GM18517 (cell line): Measurements from ENCODE around the gene CXCL17.
A peak's percentile ranks its signal among the peaks of the same experiment; 100 is the strongest.

Experiments used
- ATAC-seq: cut with Tn5 transposase; IDR thresholded peaks from one replicate; pipeline ENCODE4 v1.9.1; 2021; ENCODE audit warnings: mild to moderate bottlenecking, moderate library complexity; ENCODE audit not compliant: unreplicated experiment

CXCL17 gene

DNA sequence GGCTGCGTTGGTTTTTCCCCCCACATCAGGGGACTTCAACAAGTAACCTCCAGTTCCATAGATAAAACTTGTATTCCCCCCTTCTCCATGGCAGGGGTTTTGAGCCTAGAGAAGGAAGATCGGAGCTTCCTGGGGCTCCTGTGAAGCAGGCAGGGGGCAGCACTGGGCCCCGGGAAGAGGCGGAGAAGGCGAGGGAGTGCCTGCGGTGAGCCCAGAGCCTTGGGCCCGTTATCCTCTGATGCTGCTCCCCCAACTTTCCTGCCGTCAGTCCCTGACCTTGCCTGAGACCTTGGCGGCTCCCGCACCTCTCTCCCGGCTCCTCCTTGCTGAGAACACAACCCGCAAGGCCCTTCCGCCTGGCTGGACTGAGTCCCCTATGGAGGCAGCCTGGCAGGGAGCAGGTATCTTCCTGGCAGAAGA, 18.0 kb downstream of the CXCL17 start:
- ATAC-seq = no peak

DNA sequence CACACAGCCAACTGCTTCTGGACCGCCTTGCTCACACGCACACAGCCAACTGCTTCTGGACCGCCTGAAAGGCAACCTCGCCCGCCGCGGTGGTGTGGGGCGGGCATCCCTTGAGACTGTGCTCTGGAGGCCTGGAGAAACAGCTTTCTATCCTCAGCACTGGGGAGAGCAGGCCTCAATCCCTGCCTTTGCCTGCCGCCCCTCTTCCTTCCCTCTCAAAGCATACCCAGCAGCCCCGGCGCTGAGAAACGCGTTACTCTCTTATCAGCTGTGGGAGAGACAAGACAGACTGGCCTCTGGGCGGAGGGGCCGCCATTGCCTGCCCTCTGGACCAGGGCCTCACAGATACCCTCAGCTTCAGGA, 18.4 kb downstream of the CXCL17 start:
- ATAC-seq = no peak

DNA sequence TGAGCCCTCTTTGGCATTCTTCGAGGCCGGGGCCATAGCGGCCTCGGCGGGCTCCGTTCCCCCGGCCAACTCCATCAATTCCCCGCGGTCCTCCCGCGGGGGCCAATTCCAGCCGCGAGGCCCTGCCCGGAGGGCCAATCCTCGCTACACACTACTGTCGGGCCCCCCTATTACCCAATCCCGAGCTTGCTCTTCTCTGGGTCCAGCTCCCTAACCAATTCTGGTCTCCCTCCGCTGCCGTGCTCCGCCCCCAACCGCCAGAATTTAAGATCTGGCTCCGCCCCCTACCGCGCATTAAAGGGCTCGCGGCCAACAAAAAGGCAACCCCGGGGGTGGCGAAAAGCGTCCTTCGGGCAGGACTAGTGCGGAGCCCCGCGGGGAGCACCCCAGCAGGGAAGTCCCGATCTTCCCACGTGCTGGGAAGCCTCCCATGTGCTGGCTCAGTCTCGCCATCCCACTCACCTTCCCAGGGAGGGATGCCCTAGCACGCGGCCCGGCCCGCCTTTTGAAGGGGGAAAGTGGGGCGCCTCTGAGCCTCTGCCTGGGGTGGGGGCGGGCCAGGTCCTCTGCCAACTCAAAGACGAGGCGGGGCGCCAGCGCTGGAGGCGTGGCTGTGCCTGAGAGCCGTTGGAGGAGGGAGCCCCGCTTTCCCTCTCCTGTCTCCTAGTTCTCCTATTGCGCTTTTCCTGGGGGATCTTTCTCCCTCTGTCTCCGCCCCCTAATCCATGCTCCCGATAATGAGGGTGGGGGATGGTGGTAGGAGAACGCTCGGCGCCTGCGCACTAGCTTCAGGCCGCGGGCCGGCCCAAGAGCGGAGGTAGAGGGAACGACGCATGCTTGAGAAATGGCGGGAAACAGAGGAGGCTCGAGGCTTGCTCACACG, 19.0 kb downstream of the CXCL17 start:
- ATAC-seq = peak; percentile 86

DNA sequence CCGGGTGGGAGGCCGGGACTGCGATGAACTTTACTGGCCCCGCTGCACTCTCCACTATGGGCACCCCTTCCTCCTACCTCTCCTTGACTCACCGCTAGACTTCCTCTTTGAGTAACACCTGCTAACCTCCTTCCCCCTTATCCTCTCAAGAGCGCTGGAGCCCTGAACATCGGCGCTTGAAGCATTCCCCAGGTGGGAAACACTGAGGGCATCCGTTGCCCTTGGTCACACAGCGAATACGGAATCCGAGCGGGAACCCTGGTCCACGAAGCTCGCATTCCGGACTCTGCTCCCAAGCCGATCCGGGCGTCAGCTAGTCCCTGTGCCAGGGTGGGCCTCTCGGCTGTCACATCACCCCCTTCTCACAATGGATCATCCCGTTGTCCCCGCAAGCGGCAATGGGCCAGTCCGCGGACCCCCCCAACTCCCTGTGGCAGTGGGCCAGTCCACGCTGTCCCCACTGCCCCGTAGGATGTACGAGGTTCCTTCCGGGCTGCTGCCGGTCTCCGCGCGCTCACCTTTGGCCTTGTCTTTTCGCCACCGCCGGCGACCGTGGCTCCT, 19.8 kb downstream of the CXCL17 start:
- ATAC-seq = peak; percentile 35

DNA sequence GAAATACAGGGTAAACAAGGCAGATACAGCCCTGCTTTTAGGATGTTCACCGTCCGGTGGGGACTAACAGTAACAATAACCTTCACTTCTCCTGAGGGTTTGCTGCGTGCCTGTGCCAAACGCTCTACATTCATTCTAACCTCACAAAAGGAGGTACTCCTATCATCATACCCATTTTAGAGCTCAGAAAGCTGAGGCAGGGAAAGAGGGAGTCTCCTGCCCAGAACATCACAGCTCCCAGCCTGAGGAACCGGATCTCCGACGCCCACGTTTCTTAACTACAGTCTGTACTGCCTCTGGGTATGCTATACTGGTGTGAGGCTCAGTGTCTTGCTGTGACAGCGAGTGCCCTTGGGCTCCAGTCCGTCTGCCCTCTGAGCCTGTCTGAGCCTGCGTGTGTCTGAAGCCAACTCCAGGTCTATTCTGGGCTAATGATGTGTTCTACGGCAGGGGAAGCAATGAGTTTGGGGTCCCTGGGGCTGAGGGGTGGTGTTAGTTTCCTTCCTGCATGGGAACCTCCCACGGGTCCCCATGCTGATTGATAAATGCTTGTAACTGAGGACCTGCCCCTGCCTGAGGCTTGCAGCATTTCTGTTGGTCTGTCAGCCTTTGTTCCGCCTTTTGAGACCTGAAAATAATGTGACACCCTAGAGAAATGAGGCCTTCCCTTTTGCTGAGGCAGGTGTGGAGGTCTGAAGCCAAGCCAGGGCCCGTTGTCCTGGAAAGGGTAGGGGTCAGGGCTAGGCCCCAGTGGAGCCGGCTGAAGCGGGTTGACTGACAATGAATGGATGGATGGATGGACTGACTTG, 20.4 kb downstream of the CXCL17 start:
- ATAC-seq = no peak

DNA sequence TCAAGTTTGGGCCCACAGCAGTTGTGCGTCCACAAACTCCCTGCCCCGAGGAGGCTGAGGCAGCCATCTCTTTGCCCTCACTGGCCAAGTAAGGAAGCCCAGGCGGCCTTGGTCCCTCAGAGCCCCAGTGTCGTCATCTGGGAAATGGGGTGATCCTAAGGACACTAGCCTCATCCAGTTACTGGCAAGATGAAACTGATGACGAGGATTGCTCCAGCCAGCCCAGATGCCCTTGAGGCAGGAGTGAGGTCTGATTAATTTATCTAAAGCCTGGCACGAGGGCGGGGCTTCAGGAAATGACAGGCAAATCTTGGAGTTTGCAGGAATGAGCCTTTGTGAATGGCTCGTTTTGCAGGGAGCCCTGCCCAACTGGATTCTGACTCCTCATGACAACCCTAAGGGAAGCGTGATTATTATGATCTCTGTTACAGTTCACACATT, 21.1 kb downstream of the CXCL17 start:
- no peak for ATAC-seq

DNA sequence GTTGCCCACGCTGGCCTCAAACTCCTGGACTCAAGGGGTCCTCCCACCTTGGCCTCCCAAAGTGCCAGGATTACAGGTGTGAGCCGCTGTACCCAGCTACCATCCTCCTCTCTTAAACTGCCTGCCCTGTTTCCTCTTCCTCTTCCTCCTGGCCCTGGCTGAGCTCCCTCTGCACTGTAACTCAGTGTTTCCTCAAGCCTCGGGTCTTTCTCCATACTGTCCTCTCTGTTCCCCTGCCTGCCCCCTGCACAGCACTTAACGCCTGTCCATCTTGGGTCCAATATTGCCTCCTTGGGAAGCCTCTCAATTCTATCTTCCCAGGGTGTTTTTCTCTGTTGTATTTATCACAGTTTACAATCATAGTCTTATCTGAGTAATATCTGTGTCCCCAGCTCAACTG, 21.6 kb downstream of the CXCL17 start:
- ATAC-seq = no peak

DNA sequence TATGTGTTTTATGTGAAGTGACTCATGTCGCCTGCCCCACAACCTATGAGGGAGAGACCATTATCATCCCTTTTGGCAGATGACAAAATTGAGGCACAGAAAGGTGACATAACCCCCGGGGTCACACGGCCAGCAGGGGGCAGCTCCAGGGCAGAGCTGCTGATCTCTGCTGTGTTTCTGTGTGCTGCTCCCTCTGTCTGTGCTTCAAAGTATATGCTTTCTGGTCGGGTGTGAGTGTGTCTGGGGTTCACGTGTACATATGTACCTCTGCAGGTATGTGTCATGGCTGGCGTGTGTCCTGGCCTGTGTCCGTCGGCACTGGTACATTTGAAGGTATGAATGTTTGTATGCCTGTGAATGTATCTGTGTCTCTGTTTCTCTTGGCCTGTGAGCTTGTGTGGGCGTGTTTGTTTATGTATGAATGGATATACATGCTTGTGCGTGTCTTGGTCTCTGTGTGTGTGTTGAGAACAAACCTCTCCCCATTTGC, 22.6 kb downstream of the CXCL17 start:
- no peak for ATAC-seq

DNA sequence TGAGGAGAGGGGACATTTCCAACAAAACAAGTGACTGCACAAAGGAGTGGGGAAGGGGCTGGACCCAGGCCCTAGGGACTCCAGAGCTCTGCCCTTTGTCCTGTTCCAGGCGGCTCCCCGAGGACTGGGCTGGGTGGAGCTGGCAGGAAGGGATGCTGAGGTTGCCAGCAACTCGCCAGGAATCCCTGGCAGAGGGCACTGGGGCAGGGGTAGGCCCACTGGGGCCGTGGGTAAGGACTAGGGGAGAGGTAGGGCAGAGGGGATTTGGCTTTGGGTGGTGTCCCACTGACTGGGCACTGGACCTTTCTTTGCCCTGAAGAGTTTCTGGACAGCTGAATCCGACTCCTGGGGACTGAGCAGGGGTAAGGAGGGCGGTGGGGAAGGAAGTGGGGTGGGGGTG, 23.4 kb downstream of the CXCL17 start:
- ATAC-seq = no peak

DNA sequence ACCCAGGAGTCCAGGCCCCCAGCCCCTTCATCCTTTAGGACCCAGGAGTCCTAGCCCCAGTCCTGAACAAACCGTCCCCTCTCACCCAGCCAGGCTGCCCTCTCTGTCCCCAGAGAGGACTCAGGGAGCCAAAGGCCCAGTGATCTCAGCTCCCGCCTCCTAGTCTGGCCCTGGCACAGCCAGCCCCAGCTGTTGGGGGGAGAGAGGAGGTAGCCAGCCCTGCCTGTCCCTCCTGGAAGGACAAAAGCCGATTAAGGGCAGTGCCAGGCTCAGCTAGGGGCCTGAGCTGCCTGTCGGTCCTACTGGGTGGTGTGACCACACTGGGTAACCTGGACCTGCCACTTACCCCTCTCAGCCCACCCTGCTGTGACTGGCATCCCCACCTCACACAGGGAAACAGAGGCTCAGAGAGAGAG, 30.1 kb downstream of the CXCL17 start:
- ATAC-seq = no peak

DNA sequence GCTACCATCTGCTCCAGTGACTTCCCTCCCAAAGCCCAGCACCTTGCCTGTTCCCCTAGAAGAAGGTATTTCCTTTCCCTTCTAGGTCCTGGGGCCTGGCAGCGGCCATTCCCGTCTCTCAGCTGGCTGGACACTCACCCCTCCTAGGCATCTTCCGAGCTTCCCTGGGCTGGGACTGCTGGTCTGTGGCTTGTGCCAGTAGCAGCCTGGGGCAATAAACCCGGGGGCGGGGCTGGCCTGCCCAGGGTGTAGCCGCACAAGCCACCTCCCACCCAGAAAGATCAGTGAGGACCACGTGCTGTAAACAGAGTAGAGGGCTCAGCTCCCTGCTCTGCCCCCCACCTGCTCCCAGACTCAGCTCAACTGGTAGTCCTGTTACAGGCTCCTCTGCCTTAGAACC, 30.5 kb downstream of the CXCL17 start:
- no peak for ATAC-seq

DNA sequence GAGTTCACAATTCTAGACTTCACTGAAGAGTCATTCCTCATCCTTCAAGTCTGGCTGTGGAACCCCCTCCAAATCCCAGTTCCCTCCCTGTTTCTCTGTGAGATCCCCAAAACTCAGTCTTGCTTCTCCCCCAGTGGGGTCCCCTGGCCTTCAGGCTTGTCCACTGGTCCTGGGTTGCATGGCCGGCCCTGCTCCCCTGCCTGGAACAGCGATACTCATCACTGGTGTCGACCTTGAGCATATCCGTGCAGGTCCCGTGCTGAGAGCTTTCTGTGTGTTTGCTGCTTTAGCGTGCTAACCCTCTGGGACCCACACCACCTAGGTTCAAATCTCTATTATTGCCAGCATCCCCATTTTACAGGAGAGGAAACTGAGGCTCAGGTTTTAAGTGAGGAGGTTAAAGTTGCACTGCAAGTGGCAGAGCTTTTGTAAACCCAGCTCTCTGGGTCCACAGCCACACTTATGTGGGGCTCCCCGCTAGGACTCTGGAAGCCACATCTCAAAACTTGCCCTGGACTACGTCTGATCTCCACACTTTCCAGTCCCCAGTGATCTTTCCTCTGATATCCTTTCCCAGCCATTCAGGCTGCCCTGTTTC, 31.1 kb downstream of the CXCL17 start:
- ATAC-seq = no peak

DNA sequence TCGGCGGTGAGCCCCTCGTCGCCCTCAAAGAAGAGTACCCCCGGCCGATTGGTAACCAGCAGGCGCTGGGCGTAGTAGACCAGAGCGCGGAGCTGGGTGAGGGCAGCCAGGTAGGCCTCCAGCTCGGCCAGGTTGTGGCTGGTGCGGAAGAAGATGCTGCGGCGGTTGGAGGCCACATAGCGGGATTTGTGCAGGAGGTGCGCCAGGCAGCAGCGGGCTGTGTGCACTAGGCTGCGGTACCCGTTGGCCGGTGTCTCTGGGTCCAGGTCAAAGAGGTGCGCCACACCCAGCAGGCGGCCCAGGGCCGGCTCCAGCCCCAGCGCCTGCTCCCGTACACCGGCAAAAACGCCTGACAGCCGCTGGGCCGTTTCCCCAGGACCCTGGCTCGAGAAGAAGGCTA, 32.4 kb downstream of the CXCL17 start:
- no peak for ATAC-seq

DNA sequence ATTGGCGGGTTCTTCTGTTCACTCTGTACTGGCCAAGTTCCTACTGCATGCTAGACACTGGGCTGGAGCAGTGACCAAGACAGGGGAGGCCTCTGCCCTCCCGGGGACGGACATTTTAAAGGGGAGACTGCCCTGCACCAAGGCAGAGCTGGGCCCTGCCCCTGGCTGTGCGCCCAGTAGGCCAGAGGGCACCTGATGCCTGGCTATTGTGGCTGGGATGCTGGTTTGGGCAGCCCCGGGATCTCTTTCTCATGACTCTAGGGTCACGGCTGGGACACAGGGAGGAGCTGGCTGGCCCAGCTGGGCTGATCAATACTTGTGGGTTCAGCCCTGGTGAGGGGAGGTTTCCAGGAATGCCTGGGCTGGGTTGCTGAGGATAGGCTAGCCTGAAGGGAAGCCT, 33.3 kb downstream of the CXCL17 start:
- no peak for ATAC-seq

DNA sequence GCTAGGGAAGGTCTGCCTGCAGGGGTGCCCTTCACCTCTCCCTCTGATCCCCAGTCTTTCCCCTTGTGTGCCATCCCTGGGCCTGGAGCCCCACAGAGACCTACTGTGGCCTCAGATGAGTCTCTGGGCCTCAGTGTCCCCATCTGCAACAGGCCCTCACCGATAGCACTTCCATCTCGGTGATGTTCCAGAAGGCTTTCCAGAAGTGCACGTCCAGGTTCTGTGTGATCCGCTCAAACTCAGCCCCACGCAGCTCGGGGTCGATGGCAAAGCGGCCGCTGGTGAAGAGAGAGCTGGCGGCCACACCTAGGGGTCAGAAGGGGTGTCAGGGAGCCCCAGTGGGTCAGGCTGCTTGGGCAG, 35.0 kb downstream of the CXCL17 start:
- no peak for ATAC-seq

DNA sequence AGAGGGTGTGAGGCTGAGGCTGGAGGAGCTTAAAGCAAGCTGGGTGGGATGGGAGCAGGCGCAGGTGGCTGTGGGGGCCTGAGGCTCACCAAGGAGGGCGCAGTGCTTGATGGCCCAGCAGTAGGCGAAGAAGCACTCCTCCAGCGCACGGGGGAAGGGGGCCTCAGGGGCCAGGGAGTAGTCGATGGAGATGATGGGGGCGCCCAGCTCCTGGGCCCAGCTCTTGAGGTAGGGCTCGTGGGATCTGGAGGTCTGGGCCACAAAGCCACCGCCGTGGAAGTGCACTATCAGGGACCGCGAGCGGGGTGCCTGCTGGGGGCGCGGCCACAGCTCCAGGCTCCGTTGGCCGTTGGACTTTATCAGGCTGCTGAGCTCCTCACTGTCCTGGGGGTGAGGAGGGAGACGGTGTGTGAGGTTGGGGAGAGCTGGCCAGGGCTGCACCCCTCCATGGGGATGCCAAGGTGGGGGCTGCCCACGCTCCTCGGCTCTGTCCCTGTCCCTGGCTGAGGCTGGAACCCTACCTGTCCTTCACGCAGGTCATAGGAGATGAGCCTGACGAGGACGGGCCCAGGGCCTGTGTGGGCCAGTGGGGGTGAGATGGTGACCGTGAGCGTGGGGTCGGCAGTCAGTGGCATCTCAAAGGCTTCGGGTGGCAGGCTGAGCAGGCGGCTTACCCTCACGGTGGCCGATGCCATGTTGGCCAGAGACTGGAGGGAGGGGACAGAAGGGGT, 35.5 kb downstream of the CXCL17 start:
- no peak for ATAC-seq

DNA sequence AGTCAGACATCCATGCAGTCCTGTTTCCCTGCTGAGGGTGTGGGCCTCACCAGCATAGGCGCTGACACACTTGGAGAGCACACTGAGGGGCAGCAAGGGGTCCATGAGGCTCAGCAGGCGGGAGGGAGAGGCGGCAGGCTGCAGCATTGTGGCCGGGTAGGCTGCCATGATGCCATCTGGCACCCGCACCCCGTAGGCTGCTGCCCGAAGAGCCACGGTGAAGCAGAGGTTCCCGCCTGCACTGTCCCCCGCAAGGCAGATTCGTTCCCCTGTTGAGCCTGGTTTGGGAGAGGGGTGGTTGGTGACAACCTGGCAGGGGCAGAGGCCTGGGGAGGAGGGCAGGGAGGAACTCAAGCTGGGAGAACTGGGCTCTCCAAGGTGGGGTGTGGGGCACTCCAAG, 36.6 kb downstream of the CXCL17 start:
- ATAC-seq = no peak

DNA sequence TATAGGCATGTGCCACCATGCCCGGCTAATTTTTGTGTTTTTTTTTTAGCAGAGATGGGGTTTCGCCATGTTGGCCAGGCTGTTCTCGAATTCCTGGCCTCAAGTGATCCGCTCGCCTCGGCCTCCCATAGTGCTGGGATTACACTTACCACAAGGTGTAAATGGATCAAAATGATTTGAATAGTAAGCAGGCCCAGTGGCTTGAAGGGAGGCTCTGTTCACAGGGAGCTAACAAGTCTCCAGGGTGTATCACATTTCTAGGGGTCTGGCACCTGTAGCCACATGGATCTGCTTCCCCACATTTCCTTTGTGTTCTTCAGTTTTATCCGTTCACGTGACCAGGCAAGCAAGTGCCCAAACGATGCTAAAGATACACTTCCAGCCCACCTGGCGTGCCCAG, 39.2 kb downstream of the CXCL17 start:
- ATAC-seq = no peak

DNA sequence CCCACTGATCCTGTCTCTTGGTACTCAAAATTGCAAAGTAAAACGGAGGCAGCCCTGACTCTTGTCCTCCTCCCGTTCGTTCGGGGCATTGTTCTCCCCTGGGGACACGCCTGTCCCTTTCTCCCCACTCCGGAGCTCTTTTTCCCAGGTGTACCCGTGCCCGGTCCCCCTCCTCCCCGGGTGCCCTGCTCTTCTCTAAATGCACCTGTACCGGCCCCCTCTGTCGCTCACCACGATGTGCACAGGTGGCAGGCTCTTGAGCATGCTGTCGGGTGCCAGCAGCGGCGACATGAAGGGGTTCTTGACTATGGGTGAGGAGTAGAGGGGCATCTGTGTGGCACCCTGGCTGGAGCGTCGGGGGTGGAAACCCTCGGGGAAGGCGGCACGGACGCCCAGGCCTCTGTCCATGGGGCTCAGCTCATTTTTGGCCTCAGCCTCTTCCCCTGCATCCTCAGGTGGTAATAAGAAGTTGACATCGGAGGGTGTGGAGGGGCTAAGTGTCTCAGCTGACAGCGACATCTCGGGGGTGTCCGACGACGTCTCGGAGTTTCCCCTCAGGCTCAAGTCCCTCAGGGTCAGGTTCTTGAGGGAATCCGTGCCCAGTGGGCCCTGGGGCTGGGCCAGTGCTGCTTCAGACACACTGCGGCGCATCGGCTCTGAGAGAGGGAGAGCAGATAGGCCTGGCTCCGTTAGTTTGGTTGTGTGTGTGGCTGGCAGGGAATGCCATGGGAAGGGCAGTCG, 40.2 kb downstream of the CXCL17 start:
- ATAC-seq = no peak
